ENCODE results near the gene DBH.

The DBH gene

GRCh38 chr9:133635533-133636531, at the start of gene DBH:
Gene DBH, plus strand, starts transcription at chr9:133636363. Its CDS starts 9 bp downstream, at chr9:133636372.
- no peak for FAIRE-seq

- FAIRE-seq, result no peak
These were observed 49.1 kb upstream of the DBH start for GRCh38 chr9:133587051-133587450.

GRCh38 chr9:133587466-133587865, 48.7 kb upstream of the DBH start:
- FAIRE-seq, result no peak

- no peak for FAIRE-seq
These were observed 46.5 kb upstream of the DBH start for GRCh38 chr9:133589454-133590227.

GRCh38 chr9:133590231-133590855, 45.8 kb upstream of the DBH start:
- no peak for FAIRE-seq

GRCh38 chr9:133591116-133591910, 44.9 kb upstream of the DBH start:
- no peak for FAIRE-seq

- no peak for FAIRE-seq
These were observed 44.2 kb upstream of the DBH start for GRCh38 chr9:133591985-133592384.

GRCh38 chr9:133592731-133593409, 43.3 kb upstream of the DBH start:
- no peak for FAIRE-seq

GRCh38 chr9:133593587-133594253, 42.4 kb upstream of the DBH start:
- no peak for FAIRE-seq

- no peak for FAIRE-seq
These were observed 41.9 kb upstream of the DBH start for GRCh38 chr9:133594310-133594709.

GRCh38 chr9:133595910-133596309, 40.3 kb upstream of the DBH start:
- no peak for FAIRE-seq

- no peak for FAIRE-seq
These were observed 38.7 kb upstream of the DBH start for GRCh38 chr9:133597316-133597957.

GRCh38 chr9:133598978-133599377, 37.2 kb upstream of the DBH start:
- FAIRE-seq, result no peak

- FAIRE-seq, result no peak
These were observed 36.5 kb upstream of the DBH start for GRCh38 chr9:133599470-133600173.

GRCh38 chr9:133600739-133601138, 35.4 kb upstream of the DBH start:
- FAIRE-seq, result no peak

GRCh38 chr9:133601746-133602145, 34.4 kb upstream of the DBH start:
- FAIRE-seq, result no peak

- no peak for FAIRE-seq
These were observed 33.9 kb upstream of the DBH start for GRCh38 chr9:133602277-133602676.

- FAIRE-seq, result no peak
These were observed 32.8 kb upstream of the DBH start for GRCh38 chr9:133603135-133603927.

GRCh38 chr9:133604214-133604613, 31.9 kb upstream of the DBH start:
- FAIRE-seq, result no peak

Measured in G401.6 (cell line).